Subcutaneous adipose tissue (tissue), 4 donors: ENCODE measurements around the gene NSD1. TPM values are rescaled to one million over a fixed set of nuclear protein-coding genes. Genes with fewer than 3 reads are reported as not detected.

Experiments
- CTCF ChIP-seq: fragments of 450-650 bp; IDR thresholded peaks from one replicate; pipeline ENCODE4 v1.5.1; 2016; ENCODE audit warnings: low read depth, mild to moderate bottlenecking, control low read depth, antibody characterized with exemption, moderate library complexity
- total RNA-seq, 4 donors: library from RNA; depleted of rRNA; stranded (reverse); fragments of >200 nt; gene quantifications; one replicate each; pipeline ENCODE4 v1.1.0, GENCODE V29; 2016

Gene NSD1
- total RNA-seq, 4 donors from 2014 or later: 35.2 to 52.0 (median 37.7) TPM

GRCh38 chr5:177241768-177242167 lies 108.2 kb downstream of the NSD1 start:
- TF ChIP-seq CTCF: no peak

DNA sequence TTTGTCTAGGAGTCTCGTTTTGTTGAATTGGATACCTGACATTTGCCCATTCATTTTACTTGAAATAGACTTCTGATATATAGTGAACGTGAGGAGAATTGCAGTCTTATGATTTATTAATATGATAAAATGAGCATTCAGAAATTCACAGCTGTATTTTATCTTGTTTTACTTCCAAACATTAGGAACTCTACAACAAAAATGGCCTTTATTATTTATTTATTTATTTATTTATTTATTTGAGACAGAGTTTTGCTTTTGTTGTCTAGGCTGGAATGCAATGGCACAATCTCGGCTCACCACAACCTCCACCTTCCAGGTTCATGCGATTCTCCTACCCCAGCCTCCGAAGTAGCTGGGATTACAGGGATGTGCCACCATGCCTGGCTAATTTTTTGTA lies 108.7 kb downstream of the NSD1 start:
- TF ChIP-seq CTCF: no peak

DNA sequence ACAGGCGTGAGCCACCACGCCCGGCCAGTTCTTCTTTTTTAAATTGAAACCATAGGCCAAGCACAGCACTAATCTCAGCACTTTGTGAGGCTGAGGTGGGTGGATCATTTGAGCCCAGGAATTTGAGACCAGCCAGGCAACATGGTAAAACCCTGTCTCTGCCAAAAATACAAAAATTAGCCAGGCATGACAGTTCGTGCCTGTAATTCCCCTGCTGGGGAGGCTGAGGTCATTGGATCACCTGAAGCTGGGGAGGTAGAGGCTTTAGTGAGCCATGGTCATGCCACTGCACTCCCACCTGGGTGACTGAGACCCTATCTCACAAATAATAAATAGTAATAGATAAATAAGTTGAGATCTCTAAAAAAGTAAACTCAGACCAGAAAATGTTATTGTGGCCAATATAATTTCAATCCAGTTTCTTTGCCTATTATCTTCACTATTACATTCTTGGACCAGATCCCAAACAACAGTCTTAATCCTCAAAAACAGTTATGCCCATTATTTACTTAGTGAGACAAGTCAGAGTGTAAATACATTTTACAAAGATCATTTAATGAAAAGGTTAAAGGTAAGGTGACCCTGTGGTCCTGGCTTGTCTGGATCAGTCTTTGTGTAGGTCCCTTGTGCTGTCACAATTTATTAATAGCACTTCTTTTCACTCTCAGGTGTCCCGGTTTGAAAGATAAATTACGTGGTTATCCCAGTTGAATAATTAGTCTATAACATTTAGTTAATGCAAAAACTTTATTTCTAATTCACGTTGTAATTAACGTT lies 116.4 kb downstream of the NSD1 start:
- no peak for TF ChIP-seq CTCF

DNA sequence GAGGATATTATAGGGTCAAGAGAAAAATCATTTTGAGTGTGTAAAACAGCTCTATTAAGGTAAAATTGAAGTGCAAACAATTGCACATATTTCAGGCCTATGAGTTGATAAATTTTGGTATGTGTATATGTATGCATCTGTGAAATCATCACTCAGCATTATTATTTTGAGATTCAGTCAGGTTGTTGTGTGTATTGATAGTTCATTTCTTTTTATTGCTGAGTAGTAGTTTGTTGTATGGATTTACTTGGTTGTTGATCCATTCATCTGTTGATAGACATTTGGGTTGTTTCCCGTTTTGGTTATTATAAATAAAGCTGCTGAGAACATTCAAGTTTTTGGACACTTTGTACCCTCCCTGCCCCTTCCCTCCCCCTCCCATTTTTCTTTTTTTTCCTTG lies 119.7 kb downstream of the NSD1 start:
- no peak for TF ChIP-seq CTCF

- no peak for TF ChIP-seq CTCF
Measured at GRCh38 chr5:177256296-177256695, 122.7 kb downstream of the NSD1 start.

DNA sequence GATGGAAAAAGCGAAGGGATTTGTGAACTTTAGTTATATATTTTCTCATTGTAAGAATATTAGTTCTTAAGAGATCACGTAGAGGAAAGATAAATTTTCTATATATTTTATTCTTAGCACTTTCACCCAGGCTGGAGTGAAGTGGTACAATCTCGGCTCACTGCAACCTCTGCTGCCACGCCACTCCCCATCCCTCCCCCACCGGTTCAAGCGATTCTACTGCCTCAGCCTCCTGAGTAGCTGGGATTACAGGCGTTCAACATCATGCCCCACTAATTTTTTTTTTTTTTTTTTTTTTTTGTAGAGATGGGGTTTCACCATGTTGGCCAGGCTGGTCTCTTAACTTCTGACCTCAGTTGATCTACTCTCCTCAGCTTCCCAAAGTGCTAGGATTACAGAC lies 127.4 kb downstream of the NSD1 start:
- TF ChIP-seq CTCF: no peak

GRCh38 chr5:177261510-177261909 lies 127.9 kb downstream of the NSD1 start:
- no peak for TF ChIP-seq CTCF
